ENCODE data around the gene ADGRB2.

Gene ADGRB2

GRCh38 chr1:31749785-31750735 is 14.1 kb downstream of the ADGRB2 start:
- H3K36me3 Mint-ChIP-seq: no peaks in the 10 kb centered on the region
- DNase-seq (ENCODE audit: low spot score in 2 of 2): no peak
- H3K27me3 Mint-ChIP-seq: peaks cover 1% of the 10 kb centered on the region
- H3K4me3 Mint-ChIP-seq: no peak overlapping the region
- H3K4me1 Mint-ChIP-seq: peaks cover 50% of the 10 kb centered on the region
- no peak overlapping the region for H3K27ac Mint-ChIP-seq
- ATAC-seq (ENCODE audit: low read depth): no peak
- no peaks in the 10 kb centered on the region for H3K9me3 Mint-ChIP-seq

GRCh38 chr1:31748365-31748764 is 15.8 kb downstream of the ADGRB2 start:
- peaks cover 1% of the 10 kb centered on the region for H3K27me3 Mint-ChIP-seq
- H3K9me3 Mint-ChIP-seq: no peaks in the 10 kb centered on the region
- peaks cover 65% of the 10 kb centered on the region for H3K4me1 Mint-ChIP-seq
- H3K27ac Mint-ChIP-seq: no peak overlapping the region
- no peak overlapping the region for H3K4me3 Mint-ChIP-seq
- ATAC-seq (ENCODE audit: low read depth): no peak
- H3K36me3 Mint-ChIP-seq: no peaks in the 10 kb centered on the region
- no peak for DNase-seq (ENCODE audit: low spot score in 2 of 2)

GRCh38 chr1:31747304-31747703 is 16.8 kb downstream of the ADGRB2 start:
- Mint-ChIP-seq H3K4me3 (no peak overlapping the region), H3K27ac (peak overlapping the region; percentile 63), H3K4me1 (peaks cover 64% of the 10 kb centered on the region), H3K27me3 (peaks cover 1% of the 10 kb centered on the region), H3K9me3 (no peaks in the 10 kb centered on the region), H3K36me3 (no peaks in the 10 kb centered on the region)
- ATAC-seq (ENCODE audit: low read depth): no peak
- no peak for DNase-seq (ENCODE audit: low spot score in 2 of 2)

GRCh38 chr1:31746687-31747086 is 17.5 kb downstream of the ADGRB2 start:
- peak overlapping the region; percentile 63 for H3K27ac Mint-ChIP-seq
- H3K4me3 Mint-ChIP-seq: no peak overlapping the region
- ATAC-seq (ENCODE audit: low read depth): no peak
- H3K4me1 Mint-ChIP-seq: peaks cover 60% of the 10 kb centered on the region
- no peak for DNase-seq (ENCODE audit: low spot score in 2 of 2)
- H3K27me3 Mint-ChIP-seq: peaks cover 1% of the 10 kb centered on the region
- no peaks in the 10 kb centered on the region for H3K36me3 Mint-ChIP-seq
- H3K9me3 Mint-ChIP-seq: no peaks in the 10 kb centered on the region

GRCh38 chr1:31745946-31746670 is 18.0 kb downstream of the ADGRB2 start:
- no peak for ATAC-seq (ENCODE audit: low read depth)
- Mint-ChIP-seq H3K4me3 (no peak overlapping the region), H3K4me1 (peaks cover 54% of the 10 kb centered on the region), H3K36me3 (no peaks in the 10 kb centered on the region), H3K27me3 (peaks cover 1% of the 10 kb centered on the region), H3K9me3 (no peaks in the 10 kb centered on the region), H3K27ac (no peak overlapping the region)
- DNase-seq (ENCODE audit: low spot score in 2 of 2): no peak

- Mint-ChIP-seq H3K4me3 (peak overlapping the region; percentile 33), H3K4me1 (peaks cover 50% of the 10 kb centered on the region), H3K27me3 (peaks cover 1% of the 10 kb centered on the region), H3K36me3 (no peaks in the 10 kb centered on the region), H3K27ac (peak overlapping the region; percentile 78), H3K9me3 (no peaks in the 10 kb centered on the region)
- DNase-seq (ENCODE audit: low spot score in 2 of 2) (no peak), ATAC-seq (ENCODE audit: low read depth) (no peak)
Measured at GRCh38 chr1:31745096-31745945, 18.8 kb downstream of the ADGRB2 start.

- H3K4me1 Mint-ChIP-seq: peaks cover 52% of the 10 kb centered on the region
- H3K36me3 Mint-ChIP-seq: no peaks in the 10 kb centered on the region
- H3K9me3 Mint-ChIP-seq: no peaks in the 10 kb centered on the region
- peak overlapping the region; percentile 74 for H3K4me3 Mint-ChIP-seq
- peak; percentile 54 to 73 for DNase-seq (ENCODE audit: low spot score in 2 of 2)
- peak; percentile 96 for ATAC-seq (ENCODE audit: low read depth)
- H3K27me3 Mint-ChIP-seq: no peaks in the 10 kb centered on the region
- peak overlapping the region; percentile 78 for H3K27ac Mint-ChIP-seq
Measured at GRCh38 chr1:31744165-31744888, 19.8 kb downstream of the ADGRB2 start.

GRCh38 chr1:31742462-31743212 is 21.5 kb downstream of the ADGRB2 start:
- H3K4me1 Mint-ChIP-seq: peaks cover 53% of the 10 kb centered on the region
- H3K4me3 Mint-ChIP-seq: no peak overlapping the region
- H3K27ac Mint-ChIP-seq: no peak overlapping the region
- DNase-seq (ENCODE audit: low spot score in 2 of 2) (no peak), ATAC-seq (ENCODE audit: low read depth) (no peak)
- no peaks in the 10 kb centered on the region for H3K36me3 Mint-ChIP-seq
- no peaks in the 10 kb centered on the region for H3K27me3 Mint-ChIP-seq
- H3K9me3 Mint-ChIP-seq: no peaks in the 10 kb centered on the region

- Mint-ChIP-seq H3K27ac (peak overlapping the region; percentile 49), H3K36me3 (no peaks in the 10 kb centered on the region), H3K4me3 (peak overlapping the region; percentile 31), H3K27me3 (no peaks in the 10 kb centered on the region), H3K9me3 (no peaks in the 10 kb centered on the region), H3K4me1 (peaks cover 31% of the 10 kb centered on the region)
- DNase-seq (ENCODE audit: low spot score in 2 of 2) (peak; percentile 35 to 50), ATAC-seq (ENCODE audit: low read depth) (peak; percentile 88)
Measured at GRCh38 chr1:31739346-31739745, 24.8 kb downstream of the ADGRB2 start.

- Mint-ChIP-seq H3K27ac (no peak overlapping the region), H3K4me3 (no peak overlapping the region), H3K27me3 (no peaks in the 10 kb centered on the region), H3K4me1 (peaks cover 21% of the 10 kb centered on the region), H3K36me3 (no peaks in the 10 kb centered on the region), H3K9me3 (no peaks in the 10 kb centered on the region)
- ATAC-seq (ENCODE audit: low read depth) (no peak), DNase-seq (ENCODE audit: low spot score in 2 of 2) (no peak)
Measured at GRCh38 chr1:31736675-31737074, 27.5 kb downstream of the ADGRB2 start.

- Mint-ChIP-seq H3K4me1 (peaks cover 17% of the 10 kb centered on the region), H3K27me3 (no peaks in the 10 kb centered on the region), H3K36me3 (no peaks in the 10 kb centered on the region), H3K9me3 (no peaks in the 10 kb centered on the region), H3K27ac (no peak overlapping the region), H3K4me3 (no peak overlapping the region)
- ATAC-seq (ENCODE audit: low read depth) (no peak), DNase-seq (ENCODE audit: low spot score in 2 of 2) (no peak)
Measured at GRCh38 chr1:31735571-31735970, 28.6 kb downstream of the ADGRB2 start.

GRCh38 chr1:31734582-31735107 is 29.5 kb downstream of the ADGRB2 start:
- Mint-ChIP-seq H3K27ac (no peak overlapping the region), H3K4me1 (peaks cover 14% of the 10 kb centered on the region), H3K9me3 (no peaks in the 10 kb centered on the region), H3K27me3 (peaks cover 1% of the 10 kb centered on the region), H3K36me3 (no peaks in the 10 kb centered on the region), H3K4me3 (no peak overlapping the region)
- no peak for ATAC-seq (ENCODE audit: low read depth)
- no peak for DNase-seq (ENCODE audit: low spot score in 2 of 2)

Measured in memory B cell (primary cell).